ENCODE measurements around the gene METTL26. TPM values are rescaled to one million over a fixed set of nuclear protein-coding genes. Genes with fewer than 3 reads are reported as not detected.

METTL26 gene
- total and polyA plus RNA-seq, 9 of the 15 experiments (the other 6 are each of a cell fraction or from before 2014, with no cell fraction given): 7.3 to 262 (median 80.9) TPM

DNA sequence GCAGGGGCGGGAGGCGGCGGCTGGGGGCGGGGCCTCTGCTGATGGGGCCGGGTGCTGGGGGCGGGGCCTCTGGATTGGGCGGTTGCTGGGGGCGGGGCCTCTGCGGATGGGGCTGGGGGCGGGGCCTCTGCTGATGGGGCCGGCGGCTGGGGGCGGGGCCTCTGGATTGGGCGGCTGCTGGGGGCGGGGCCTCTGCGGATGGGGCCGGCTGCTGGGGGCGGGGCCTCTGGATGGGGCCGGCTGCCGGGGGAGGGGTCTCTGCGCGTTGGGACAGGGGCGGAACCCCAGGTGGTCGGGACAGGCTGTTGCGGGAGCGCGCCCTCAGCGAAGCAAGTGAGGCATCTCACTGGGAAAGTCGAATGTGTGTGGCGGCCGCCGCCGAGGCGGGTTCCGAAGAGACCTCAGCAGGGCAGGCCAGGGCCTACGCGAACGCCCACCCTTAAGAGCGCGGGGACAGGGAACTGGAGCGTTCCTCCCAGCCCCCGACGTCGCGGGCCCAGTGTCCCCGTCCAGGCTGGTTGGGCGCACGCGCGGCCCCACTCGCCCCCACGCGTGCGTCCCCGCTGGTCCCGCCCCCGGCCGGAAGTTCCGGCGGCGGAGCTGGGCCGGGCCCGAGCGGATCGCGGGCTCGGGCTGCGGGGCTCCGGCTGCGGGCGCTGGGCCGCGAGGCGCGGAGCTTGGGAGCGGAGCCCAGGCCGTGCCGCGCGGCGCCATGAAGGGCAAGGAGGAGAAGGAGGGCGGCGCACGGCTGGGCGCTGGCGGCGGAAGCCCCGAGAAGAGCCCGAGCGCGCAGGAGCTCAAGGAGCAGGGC, 43.9 kb upstream of the METTL26 start, which contains the start of gene STUB1 (continued):
- TF ChIP-seq ZNF324 (CRISPR knock-in tag; IDR thresholded peaks at IDR 0.05): no peak
- no peak for TF ChIP-seq HDAC3 (IDR thresholded peaks at IDR 0.05; ENCODE audit: borderline replicate concordance, partially characterized antibody)
- TF ChIP-seq, protein P1, sequence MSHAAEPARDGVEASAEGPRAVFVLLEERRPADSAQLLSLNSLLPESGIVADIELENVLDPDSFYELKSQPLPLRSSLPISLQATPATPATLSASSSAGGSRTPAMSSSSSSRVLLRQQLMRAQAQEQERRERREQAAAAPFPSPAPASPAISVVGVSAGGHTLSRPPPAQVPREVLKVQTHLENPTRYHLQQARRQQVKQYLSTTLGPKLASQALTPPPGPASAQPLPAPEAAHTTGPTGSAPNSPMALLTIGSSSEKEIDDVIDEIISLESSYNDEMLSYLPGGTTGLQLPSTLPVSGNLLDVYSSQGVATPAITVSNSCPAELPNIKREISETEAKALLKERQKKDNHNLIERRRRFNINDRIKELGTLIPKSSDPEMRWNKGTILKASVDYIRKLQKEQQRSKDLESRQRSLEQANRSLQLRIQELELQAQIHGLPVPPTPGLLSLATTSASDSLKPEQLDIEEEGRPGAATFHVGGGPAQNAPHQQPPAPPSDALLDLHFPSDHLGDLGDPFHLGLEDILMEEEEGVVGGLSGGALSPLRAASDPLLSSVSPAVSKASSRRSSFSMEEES (CRISPR knock-in tag; IDR thresholded peaks at IDR 0.05): no peak
- TF ChIP-seq, protein P2, sequence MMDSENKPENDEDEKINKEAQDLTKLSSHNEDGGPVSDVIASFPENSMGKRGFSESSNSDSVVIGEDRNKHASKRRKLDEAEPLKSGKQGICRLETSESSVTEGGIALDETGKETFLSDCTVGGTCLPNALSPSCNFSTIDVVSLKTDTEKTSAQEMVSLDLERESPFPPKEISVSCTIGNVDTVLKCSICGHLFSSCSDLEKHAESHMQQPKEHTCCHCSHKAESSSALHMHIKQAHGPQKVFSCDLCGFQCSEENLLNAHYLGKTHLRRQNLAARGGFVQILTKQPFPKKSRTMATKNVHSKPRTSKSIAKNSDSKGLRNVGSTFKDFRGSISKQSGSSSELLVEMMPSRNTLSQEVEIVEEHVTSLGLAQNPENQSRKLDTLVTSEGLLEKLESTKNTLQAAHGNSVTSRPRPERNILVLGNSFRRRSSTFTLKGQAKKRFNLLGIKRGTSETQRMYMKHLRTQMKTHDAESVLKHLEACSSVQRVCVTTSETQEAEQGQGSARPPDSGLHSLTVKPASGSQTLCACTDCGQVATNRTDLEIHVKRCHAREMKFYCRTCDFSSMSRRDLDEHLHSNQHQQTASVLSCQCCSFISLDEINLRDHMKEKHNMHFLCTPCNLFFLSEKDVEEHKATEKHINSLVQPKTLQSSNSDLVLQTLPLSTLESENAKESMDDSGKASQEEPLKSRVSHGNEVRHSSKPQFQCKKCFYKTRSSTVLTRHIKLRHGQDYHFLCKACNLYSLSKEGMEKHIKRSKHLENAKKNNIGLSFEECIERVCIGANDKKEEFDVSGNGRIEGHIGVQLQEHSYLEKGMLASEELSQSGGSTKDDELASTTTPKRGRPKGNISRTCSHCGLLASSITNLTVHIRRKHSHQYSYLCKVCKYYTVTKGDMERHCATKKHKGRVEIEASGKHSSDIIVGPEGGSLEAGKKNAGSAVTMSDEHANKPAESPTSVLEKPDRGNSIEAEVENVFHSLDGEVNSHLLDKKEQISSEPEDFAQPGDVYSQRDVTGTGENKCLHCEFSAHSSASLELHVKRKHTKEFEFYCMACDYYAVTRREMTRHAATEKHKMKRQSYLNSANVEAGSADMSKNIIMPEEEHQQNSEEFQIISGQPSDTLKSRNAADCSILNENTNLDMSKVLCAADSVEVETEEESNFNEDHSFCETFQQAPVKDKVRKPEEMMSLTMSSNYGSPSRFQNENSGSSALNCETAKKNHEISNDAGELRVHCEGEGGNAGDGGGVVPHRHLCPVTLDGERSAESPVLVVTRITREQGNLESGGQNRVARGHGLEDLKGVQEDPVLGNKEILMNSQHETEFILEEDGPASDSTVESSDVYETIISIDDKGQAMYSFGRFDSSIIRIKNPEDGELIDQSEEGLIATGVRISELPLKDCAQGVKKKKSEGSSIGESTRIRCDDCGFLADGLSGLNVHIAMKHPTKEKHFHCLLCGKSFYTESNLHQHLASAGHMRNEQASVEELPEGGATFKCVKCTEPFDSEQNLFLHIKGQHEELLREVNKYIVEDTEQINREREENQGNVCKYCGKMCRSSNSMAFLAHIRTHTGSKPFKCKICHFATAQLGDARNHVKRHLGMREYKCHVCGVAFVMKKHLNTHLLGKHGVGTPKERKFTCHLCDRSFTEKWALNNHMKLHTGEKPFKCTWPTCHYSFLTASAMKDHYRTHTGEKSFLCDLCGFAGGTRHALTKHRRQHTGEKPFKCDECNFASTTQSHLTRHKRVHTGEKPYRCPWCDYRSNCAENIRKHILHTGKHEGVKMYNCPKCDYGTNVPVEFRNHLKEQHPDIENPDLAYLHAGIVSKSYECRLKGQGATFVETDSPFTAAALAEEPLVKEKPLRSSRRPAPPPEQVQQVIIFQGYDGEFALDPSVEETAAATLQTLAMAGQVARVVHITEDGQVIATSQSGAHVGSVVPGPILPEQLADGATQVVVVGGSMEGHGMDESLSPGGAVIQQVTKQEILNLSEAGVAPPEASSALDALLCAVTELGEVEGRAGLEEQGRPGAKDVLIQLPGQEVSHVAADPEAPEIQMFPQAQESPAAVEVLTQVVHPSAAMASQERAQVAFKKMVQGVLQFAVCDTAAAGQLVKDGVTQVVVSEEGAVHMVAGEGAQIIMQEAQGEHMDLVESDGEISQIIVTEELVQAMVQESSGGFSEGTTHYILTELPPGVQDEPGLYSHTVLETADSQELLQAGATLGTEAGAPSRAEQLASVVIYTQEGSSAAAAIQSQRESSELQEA (IDR thresholded peaks at IDR 0.05; ENCODE audit: low read depth): no peak
- no peak for TF ChIP-seq HSF4 (CRISPR knock-in tag; IDR thresholded peaks at IDR 0.05; ENCODE audit: borderline replicate concordance)
- TF ChIP-seq RBM25 (IDR thresholded peaks at IDR 0.05; ENCODE audit: low read depth, low read length, severe bottlenecking): no peak
- TF ChIP-seq BRCA1 (IDR thresholded peaks at IDR 0.05): no peak
- no peak for TF ChIP-seq BRCA1 (CRISPR knock-in tag; IDR thresholded peaks at IDR 0.05)
- TF ChIP-seq MAFK (IDR thresholded peaks at IDR 0.05; ENCODE audit: low read length): no peak
- TF ChIP-seq PRMT5 (CRISPR knock-in tag; IDR thresholded peaks at IDR 0.05): no peak
- TF ChIP-seq, protein P3, sequence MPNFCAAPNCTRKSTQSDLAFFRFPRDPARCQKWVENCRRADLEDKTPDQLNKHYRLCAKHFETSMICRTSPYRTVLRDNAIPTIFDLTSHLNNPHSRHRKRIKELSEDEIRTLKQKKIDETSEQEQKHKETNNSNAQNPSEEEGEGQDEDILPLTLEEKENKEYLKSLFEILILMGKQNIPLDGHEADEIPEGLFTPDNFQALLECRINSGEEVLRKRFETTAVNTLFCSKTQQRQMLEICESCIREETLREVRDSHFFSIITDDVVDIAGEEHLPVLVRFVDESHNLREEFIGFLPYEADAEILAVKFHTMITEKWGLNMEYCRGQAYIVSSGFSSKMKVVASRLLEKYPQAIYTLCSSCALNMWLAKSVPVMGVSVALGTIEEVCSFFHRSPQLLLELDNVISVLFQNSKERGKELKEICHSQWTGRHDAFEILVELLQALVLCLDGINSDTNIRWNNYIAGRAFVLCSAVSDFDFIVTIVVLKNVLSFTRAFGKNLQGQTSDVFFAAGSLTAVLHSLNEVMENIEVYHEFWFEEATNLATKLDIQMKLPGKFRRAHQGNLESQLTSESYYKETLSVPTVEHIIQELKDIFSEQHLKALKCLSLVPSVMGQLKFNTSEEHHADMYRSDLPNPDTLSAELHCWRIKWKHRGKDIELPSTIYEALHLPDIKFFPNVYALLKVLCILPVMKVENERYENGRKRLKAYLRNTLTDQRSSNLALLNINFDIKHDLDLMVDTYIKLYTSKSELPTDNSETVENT (CRISPR knock-in tag; IDR thresholded peaks at IDR 0.05): peak; percentile 45
- TF ChIP-seq PHF21A (IDR thresholded peaks at IDR 0.05; ENCODE audit: borderline replicate concordance, low read depth): no peak
- TF ChIP-seq, protein P4, sequence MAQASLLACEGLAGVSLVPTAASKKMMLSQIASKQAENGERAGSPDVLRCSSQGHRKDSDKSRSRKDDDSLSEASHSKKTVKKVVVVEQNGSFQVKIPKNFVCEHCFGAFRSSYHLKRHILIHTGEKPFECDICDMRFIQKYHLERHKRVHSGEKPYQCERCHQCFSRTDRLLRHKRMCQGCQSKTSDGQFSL (CRISPR knock-in tag; IDR thresholded peaks at IDR 0.05): no peak
- TF ChIP-seq, protein P4 (tag; IDR thresholded peaks at IDR 0.05): no peak
- TF ChIP-seq DACH1 (IDR thresholded peaks at IDR 0.05; ENCODE audit: partially characterized antibody): no peak
